Hypothalamus (tissue), 51 donors: ENCODE measurements around the gene RIC8B.

Experiments
- DNase-seq, 51 donors: peaks; one replicate each; lab custom pipeline; 2025; lab: John Stamatoyannopoulos, UW

RIC8B gene

DNA sequence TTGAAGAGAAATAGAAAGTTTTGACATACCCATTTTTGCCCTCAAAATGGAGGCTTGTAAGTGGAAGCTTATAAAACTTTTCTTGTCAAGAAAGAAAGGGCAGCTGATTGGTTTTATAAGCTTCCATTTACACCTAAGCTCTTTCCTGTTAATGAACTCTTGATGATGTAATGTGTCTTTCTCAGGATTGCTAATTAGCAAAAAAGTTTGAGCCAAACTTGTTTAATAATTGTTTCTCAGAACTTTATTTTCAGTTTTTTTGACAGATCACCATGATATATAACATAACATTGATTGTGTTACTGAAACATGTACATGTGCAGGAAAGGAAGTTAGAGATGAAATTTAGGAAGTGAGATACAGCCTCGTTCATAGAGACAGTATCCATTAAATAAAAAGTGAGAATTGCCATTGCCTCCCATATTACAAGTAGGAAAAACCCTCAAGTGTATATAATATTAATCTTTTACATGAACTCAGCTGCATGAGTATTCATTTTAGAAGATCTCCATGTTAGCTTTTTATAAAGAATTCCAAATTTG, 26.8 kb downstream of the RIC8B start:
- DNase-seq, result no peak

DNA sequence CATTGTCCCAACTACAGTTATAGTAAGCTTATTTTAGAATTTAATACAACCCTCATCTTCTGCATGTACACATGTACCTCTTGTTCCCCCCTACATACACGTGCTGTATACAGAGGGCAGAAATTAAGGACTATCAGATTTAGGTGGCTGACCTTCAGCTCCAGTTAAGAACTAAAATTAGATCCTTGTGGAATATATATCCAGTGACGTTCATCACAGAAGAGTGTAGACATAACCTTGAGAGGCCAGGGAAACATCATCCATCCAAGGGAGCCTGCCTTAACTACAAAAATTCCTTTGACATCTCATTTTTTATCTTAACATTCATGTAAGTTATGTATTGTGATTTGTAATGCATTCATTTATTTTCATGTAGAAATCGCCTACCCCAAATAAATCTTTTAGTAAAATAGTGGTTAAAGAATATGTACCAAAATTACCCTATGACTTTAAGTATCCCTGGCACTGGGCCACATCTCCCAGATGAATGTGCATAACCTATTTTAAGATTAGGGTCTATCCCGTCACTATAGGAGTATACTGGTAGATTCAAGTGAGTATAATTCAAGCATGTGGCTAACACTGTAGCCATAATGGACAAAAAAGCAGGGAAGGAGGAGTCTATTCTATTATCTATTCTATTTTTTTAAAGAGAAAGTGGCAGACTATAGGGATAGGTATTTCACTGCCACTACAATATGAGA, 27.5 kb downstream of the RIC8B start:
- no peak for DNase-seq

DNA sequence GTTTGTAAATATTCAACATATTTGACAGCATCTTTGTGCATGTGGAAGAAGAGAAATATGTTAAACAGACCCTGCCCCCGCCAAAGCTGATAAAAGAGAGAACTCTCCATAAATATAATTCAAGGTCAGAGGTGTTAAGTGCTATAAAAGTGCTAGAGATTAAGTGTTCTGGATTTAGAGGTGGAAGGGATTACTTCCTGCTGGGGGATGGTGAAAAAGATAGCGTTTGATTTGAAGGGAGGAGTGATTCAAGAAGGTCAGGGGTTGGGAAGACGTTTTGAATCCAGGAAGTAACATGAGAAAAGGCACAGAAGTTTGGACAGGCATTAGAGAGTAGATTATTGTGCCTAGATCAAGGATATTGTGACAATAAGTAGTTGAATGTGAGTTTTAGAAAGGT, 30.2 kb downstream of the RIC8B start:
- no peak for DNase-seq

DNA sequence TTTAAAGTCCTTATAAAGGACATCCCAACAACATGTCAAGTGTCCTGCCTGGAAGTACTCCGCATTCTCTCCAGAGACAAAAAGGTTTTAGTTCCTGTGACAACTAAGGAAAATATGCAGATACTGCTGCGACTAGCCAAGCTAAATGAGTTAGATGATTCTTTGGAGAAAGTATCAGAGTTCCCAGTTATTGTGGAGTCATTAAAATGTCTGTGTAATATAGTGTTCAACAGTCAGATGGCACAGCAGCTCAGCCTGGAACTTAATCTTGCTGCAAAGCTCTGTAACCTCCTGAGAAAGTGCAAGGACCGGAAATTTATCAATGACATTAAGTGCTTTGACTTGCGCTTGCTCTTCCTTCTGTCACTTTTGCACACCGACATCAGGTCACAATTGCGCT, 40.2 kb downstream of the RIC8B start:
- no peak for DNase-seq

DNA sequence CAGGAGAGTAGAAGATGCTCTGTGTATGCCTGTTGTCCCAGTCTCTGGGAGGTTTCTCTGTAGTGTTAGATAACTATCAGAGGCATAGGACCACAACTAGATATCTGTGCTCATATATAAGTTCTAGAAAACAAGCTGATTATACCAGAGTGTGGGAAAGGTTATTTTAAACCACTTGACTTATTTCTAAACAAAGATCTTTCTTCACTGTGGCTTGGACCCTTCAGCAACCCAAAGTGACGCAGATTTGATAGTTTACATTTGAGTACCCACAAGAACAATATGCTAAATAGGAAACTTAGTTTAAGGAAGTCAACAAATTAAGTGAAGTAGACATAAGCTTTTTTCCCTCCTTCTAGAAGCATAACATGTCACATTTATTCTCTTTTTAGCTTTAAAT, 41.3 kb downstream of the RIC8B start:
- no peak for DNase-seq

DNA sequence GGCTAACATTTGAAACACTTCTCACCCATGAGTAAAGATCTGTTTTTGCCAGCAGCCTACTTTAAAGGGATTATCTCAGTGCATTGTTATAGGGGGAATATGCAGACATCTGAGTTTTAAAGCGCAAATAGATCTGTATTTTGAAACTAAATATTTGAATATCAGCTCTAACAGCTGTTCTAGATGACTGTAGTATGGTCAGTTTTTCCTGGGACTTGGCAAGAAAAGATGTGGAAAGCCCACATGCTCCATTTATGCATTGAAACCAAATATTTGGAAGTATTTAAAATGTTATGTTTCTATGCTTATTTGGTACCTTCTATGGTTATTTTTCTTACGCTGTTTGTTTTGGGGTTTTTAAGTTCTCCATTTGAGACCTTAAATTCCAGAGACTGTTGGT, 41.7 kb downstream of the RIC8B start:
- no peak for DNase-seq

DNA sequence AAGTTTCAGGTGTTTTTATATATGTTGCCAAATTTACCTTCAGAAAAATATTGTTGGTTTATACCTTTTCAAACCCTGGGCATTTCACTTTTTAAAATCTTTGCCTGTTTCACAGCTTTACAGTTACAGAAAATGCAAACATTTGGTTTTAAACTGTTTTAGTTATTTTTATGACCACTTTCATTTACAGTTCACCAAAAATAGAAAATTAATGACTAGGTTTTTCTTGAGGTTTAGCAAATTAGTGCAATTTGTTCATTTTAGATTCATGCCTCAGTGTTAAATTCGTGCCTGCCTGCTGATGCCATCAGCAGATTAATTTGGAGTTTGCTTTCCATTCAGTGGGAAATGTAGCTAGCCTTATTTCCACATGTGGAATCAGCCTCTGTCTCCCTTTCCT, 45.5 kb downstream of the RIC8B start:
- no peak for DNase-seq

DNA sequence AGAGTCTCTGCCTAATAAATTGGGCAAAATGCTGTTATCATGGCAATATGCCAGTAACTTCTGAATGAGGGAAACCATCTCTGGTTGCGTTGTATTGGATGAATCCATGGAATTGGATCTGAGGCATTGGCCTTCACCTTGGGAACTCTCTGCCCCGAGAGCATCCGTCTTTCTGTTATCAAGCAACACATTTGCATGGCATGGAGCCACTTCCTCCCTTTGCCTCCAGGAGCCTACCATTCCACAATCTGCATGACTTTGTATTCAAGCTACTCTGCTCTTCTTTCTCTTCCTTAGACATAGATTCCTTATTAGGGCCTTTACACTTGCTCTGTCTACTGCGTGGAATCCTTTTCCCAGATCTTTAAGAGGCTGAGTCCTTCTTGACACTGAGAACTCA, 57.2 kb downstream of the RIC8B start:
- DNase-seq, result no peak

DNA sequence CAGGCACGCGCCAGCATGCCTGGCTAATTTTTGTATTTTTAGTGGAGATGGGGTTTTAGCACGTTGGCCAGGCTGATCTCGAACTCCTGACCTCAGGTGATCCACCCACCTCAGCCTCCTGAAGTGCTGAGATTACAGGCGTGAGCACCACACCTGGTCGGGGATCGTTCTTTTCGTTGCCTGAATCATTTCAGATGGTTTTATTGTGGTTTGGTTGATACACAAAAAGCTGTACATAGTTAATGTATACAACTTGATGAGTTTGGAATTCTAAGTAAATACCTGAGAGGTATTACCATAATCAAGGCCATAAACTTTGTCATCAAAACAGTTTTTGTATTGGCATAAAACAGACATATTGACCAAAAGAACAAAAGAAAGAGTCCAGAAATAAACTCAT, 63.3 kb downstream of the RIC8B start:
- DNase-seq, result no peak

DNA sequence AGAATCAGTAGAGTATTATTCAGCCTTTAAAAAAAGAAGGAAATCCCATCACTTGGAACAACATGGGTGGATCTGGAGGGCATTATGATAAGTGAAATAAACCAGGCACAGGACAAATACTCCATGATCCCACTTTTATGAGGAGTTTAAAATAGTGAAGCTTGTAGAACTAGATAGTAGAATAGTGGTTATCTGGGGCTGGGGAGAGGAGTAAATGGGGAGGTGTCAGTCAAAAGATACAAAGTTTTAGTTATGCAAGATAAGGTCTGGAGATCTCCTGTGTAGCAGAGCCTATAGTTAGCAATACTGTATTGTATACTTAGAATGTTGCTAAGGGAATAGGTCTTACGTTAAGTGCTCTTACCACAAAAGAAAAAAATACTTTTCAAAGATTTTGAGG, 64.9 kb downstream of the RIC8B start:
- no peak for DNase-seq

DNA sequence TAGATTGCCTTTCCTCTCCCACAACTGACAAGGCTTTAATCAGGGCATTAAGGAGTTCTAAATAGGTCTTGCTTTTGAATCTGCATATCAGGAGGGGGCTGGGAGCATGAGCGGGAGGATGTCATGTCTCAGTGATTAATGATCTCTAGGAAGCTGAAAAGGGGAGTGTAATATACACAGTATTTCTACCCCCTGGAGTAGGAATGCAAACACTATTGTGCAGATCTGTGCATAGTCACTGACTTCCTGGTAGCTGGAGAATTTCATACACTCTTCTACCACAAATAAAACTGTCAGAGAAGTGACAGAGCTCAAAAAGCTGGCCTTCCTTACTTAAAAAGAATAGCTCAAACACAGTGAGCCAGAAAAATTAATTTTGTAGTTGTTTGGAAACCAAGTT, 65.8 kb downstream of the RIC8B start:
- no peak for DNase-seq

DNA sequence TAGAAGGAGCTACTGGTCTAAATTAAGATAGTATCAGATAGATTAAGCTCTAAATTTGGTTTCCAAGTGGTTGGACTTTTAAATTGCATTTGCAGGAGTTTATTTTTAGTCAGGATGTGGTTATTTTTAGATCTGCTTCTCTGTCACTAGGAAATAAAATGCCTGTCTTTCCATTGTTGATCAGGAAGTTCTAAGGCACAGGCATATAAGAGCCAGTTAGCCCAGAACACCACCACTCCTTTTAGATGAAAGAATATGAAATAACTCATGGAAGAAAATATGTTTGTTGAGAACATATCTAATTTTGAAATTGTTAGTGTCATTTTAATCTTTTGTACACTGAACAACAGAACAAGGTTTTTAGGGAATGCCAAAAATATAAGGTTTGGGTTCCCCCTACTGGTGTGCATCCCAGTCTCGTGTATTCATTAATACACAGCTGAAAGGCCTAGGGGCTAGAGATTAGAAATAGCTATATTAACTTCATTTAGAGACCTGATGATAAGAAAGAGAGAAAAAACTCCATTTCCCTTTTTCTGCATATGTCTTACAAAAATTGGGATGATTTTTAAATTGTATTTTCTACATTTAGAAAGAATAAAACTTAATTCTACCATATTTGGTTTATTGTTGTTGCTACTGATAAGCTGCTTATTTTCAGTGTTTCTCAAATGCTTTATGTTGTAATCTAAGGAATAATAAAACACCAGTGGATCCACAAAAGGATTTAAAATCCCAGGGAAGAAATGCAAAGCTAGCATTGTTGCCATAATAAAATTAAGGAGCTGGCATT, 67.2 kb downstream of the RIC8B start:
- peak in 16 of 51 donors; percentile 0 to 63 (median 16) for DNase-seq

DNA sequence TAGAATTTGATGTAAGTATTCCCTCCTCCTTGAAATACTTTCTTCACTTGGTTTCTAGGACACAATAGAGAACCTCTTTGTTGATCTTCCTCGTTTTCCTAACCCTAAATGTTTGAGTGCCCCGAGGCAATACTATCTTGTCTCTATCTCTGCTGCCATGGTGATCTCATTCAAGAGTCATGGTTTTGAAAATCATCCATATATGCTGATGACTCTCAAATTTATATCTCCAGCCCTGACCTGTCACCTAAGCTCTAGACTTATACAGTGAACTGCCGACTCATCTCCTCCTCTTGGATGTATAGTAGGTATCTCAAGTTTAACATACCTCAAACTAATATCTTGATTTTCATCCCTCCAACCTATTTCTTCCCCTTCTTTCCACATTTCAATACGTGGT, 71.4 kb downstream of the RIC8B start:
- DNase-seq, result no peak

DNA sequence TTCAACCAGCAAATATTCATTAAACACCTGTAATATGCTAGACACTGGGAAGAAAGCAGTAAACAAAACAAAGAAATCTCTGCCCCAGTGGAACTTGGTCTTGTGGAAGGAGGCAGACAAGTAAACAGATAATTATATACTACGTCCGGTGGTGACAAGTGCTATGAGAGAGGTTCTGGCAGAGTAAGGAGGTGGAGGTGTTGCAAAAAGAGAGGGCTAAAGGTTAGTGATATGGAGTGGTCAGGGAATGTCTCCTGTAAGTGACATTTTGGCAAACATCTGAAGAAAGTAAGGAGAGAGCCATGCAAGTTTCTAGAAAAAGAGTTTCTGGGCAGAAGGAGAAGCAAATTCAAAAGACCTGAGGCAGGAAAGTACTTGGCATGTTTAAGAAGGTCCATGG, 73.4 kb downstream of the RIC8B start:
- DNase-seq, result no peak

DNA sequence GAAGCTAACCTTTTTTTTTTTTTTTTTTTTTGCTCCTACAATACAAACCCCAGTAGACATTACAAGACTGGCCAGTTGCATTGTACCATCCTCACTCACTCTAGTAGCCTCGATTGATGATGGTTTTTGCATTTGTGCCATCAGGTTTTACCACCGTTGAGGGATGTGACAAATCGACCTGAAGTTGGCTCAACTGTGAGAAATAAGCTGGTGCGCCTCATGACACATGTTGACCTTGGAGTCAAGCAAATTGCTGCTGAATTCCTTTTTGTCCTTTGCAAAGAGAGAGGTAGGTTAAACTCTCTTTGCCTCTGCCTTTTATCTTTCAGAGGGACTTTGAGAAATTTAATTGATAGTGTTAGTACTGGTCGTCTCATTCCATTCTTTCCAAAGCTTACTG, 76.8 kb downstream of the RIC8B start:
- DNase-seq, result no peak

DNA sequence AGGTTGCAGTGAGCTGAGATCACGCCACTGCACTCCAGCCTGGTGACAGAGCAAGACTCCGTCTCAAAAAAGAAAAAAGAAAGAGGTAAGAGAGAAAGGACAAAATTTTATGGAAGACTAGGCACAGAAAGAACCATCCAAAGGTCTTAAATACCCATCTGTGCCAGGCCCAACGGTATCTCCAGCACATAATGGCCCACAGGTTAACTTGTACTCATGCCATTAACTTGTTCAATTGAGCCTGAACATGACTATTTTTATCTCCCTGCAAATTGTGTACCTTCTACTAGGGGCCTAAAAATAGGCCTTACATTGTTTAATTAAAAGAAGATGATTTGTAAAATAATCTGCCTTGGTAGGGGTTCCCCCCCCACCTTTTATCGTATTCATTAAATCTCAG, 80.2 kb downstream of the RIC8B start:
- DNase-seq, result no peak

DNA sequence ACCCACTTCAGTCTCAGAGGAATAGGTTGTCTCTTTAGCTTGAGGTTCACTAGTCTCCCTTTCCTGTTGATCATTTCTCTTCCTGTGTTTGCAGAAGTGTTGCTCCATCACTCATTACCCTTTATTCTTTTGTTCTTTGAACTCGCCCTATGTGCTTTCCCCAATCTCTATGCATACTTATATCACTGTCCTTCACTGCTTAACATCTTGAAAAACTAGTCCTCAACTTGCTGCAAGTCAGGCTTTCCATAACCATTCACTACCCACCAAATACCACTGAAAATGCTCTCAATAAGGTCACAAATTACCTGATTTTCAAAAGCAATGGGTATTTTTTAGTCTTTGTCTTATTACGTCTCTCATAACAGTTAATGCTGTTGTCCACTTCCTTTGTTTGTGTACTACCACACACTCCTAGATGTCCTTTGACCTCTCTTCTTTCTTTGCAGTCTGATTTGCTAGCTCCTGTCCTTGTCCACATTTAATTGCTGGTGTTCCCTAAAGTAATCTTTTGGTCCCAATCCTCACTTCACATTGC, 80.8 kb downstream of the RIC8B start:
- no peak for DNase-seq

DNA sequence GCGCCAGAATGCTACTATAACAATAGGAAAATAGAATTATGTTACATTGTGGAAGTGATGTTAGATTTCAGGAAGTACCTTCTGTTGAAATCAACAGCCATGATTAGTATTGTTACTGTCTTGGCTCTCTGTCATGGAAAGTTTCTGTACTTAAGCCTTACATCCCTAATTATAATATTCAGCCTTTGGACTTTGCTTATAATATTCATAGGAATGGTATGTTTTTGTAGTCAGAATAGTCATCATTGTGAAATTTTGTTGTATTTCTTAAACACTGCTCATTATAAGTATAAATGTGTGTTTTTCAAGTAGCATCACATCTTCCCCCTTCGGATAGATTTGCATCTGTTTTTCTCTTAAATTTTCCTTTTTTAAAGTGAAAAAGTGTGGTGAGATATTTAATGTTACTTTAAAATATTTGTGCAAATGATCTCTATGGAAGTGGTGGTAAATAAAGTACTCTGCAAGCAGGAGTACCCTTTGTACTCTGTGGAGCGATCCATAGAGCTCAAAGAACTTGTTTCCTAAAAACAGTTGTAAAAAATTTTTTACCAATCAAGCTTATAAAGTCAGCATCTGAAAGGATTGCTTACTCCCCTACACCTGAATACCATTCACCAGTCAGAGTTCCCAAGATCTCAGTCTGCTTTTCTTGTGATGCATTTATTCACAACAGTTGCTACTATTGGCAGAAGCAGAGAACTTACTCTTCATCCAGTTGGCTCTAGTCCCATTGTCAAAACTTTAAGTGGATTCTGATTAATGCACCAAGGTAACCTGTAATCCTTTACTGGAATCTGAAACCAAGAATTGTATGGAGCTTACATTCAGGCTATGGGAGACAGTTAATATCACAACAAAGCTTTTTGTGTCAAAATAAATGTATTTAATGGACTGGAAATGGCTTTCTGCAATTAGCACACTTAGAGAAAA, 87.8 kb downstream of the RIC8B start:
- no peak for DNase-seq

DNA sequence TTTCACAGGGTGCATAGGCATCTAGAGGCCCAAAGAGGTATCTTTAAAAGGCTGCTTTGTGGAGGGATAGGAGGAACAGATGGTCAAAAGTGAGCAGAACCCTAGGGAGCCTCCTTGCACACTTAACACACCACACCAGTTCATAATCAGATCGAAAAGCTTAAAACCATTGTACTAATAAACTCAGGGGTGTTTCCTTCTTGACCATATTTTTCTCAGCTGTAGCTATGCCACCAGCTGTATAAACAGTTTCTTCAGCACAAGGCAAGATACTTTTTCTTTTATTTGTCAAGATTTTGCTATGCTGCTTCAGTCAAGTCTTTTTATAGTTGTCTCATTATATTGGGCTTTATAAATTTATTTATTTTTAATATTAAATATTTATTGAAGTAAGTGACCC, 88.7 kb downstream of the RIC8B start:
- no peak for DNase-seq

DNA sequence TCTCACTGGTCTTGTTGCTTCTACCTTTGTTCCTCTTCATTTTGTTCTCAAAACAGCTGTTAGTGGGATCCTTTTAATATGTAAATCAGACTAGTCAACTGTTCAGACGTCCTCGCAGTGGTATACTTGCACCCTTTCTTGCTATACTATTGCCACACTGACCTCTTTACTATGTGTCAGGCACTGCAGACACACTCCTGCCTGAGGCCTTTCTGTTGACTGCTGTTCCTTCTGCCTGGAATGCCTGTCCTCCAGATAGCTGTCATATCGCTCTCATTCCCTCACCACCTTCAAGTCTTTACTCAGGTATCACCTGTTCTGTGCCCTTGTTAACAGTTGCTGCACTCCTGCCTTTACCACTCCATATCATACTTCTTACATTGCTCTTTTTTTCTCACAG, 91.2 kb downstream of the RIC8B start:
- DNase-seq, result no peak
